Trophoblast cell (in vitro differentiated cells and primary cell): ENCODE results near the gene SOCS4.
"Not testable (repeated sequence)": the region's sequence is repeated elsewhere in the genome, so short reads cannot be mapped to it uniquely, and the experiment has no call there.

Source experiments
- DNase-seq, 2 donors: peaks; one replicate each; pipeline ENCODE4 v3.0.0-alpha.2; 2016
- H2AFZ ChIP-seq: 2 replicates; pipeline ENCODE4 v1.6.1; 2013; ENCODE audit warnings: low read length, moderate library complexity, mild to moderate bottlenecking; ENCODE audit not compliant: insufficient read depth, poor library complexity
- H2AK5ac ChIP-seq: 2 replicates; pipeline ENCODE4 v1.6.1; 2013; ENCODE audit warnings: mild to moderate bottlenecking, low read length
- H2BK120ac ChIP-seq: 2 replicates; pipeline ENCODE4 v1.6.1; 2013; ENCODE audit warnings: low read length, mild to moderate bottlenecking, moderate library complexity; ENCODE audit not compliant: insufficient read depth, poor library complexity
- H2BK12ac ChIP-seq: 2 replicates; pipeline ENCODE4 v1.6.1; 2013; ENCODE audit warnings: mild to moderate bottlenecking, low read length, moderate library complexity
- H2BK5ac ChIP-seq: 2 replicates; pipeline ENCODE4 v1.6.1; 2013; ENCODE audit warnings: low read length, low read depth, moderate library complexity, mild to moderate bottlenecking; ENCODE audit not compliant: poor library complexity
- H3K14ac ChIP-seq: 2 replicates; pipeline ENCODE4 v1.6.1; 2013; ENCODE audit warnings: mild to moderate bottlenecking, low read length
- H3K18ac ChIP-seq: 2 replicates; pipeline ENCODE4 v1.6.1; 2013; ENCODE audit warnings: mild to moderate bottlenecking, low read length
- H3K23ac ChIP-seq: 2 replicates; pipeline ENCODE4 v1.6.1; 2013; ENCODE audit warnings: low read length
- H3K27ac ChIP-seq: 2 replicates; pipeline ENCODE4 v1.5.1; 2013; ENCODE audit warnings: low read depth, mild to moderate bottlenecking, inconsistent platforms, low read length, moderate library complexity
- H3K27me3 ChIP-seq: 2 replicates; pipeline ENCODE4 v1.6.1; 2013; ENCODE audit warnings: inconsistent platforms, mild to moderate bottlenecking, low read length, moderate library complexity; ENCODE audit not compliant: insufficient read depth
- H3K36me3 ChIP-seq, 2 experiments: 1 replicate in 1 of 2; 2 replicates in 1 of 2; pipeline ENCODE4 v1.6.1; 2013; ENCODE audit warnings: low read length in 2 of 2, mild to moderate bottlenecking in 2 of 2, moderate library complexity in 1 of 2; ENCODE audit not compliant: insufficient read depth in 2 of 2, control insufficient read depth in 1 of 2
- H3K4ac ChIP-seq: 2 replicates; pipeline ENCODE4 v1.6.1; 2013; ENCODE audit warnings: low read depth, mild to moderate bottlenecking, low read length, moderate library complexity
- H3K4me1 ChIP-seq, 2 experiments: 1 replicate in 1 of 2; 2 replicates in 1 of 2; pipeline ENCODE4 v1.6.1; 2013; ENCODE audit warnings: low read length in 2 of 2, mild to moderate bottlenecking in 2 of 2, moderate library complexity in 1 of 2; ENCODE audit not compliant: insufficient read depth in 2 of 2, control insufficient read depth in 1 of 2
- H3K4me2 ChIP-seq: 2 replicates; pipeline ENCODE4 v1.6.1; 2013; ENCODE audit warnings: inconsistent platforms, mild to moderate bottlenecking, low read length, moderate library complexity
- H3K4me3 ChIP-seq: 2 replicates; pipeline ENCODE4 v1.5.1; 2013; ENCODE audit warnings: mild to moderate bottlenecking, low read depth, low read length, inconsistent platforms
- H3K79me1 ChIP-seq: one replicate; pipeline ENCODE4 v1.6.1; 2013; ENCODE audit warnings: low read length
- H3K79me2 ChIP-seq: 2 replicates; pipeline ENCODE4 v1.6.1; 2013; ENCODE audit warnings: low read length, mild to moderate bottlenecking; ENCODE audit not compliant: control insufficient read depth, insufficient read depth, poor library complexity
- H3K9ac ChIP-seq: 2 replicates; pipeline ENCODE4 v1.6.1; 2013; ENCODE audit warnings: mild to moderate bottlenecking, low read length
- H3K9me3 ChIP-seq: 2 replicates; pipeline ENCODE4 v1.6.1; 2013; ENCODE audit warnings: low read depth, mild to moderate bottlenecking, control low read depth, inconsistent platforms, low read length; ENCODE audit not compliant: insufficient read depth
- H4K12ac ChIP-seq: 2 replicates; pipeline ENCODE4 v1.6.1; 2013; ENCODE audit warnings: low read depth, mild to moderate bottlenecking, low read length, moderate library complexity
- H4K8ac ChIP-seq: 2 replicates; pipeline ENCODE4 v1.6.1; 2013; ENCODE audit warnings: low read depth, mild to moderate bottlenecking, low read length, moderate library complexity
- H4K91ac ChIP-seq: one replicate; pipeline ENCODE4 v1.6.1; 2013; ENCODE audit warnings: low read depth, mild to moderate bottlenecking, low read length, moderate library complexity
- WGBS: extraction: QIAGEN DNeasy Blood & Tissue Kit; methylation state at CpG from one replicate; pipeline ENCODE4 v1.1.7; 2013; ENCODE audit warnings: missing lambda C conversion rate; ENCODE audit not compliant: insufficient read length, insufficient coverage; ENCODE audit errors: extremely low coverage; 5-methylcytosine and 5-hydroxymethylcytosine counted together

SOCS4 gene

GRCh38 chr14:55075628-55076175, 48.7 kb downstream of the SOCS4 start:
- H2AFZ ChIP-seq, result no peak overlapping the region
- H2BK5ac ChIP-seq, result no peak overlapping the region
- H4K12ac ChIP-seq, result no peak overlapping the region
- H3K18ac ChIP-seq, result no peak overlapping the region
- H3K27ac ChIP-seq, result no peak overlapping the region
- H3K79me1 ChIP-seq, result no peaks in the 10 kb centered on the region
- no peak overlapping the region for H3K14ac ChIP-seq
- H2BK120ac ChIP-seq, result no peak overlapping the region
- H3K23ac ChIP-seq, result no peak overlapping the region
- H3K4me1 ChIP-seq, result peaks cover 5 to 9% of the 10 kb centered on the region in 2 experiments
- H3K4ac ChIP-seq, result no peak overlapping the region
- no peak overlapping the region for H3K4me3 ChIP-seq
- no peak overlapping the region for H4K91ac ChIP-seq
- no peak overlapping the region for H2AK5ac ChIP-seq
- DNase-seq, result no peak
- H3K36me3 ChIP-seq, result no peaks in the 10 kb centered on the region
- no peak overlapping the region for H4K8ac ChIP-seq
- H3K9me3 ChIP-seq, result no peaks in the 10 kb centered on the region
- no peaks in the 10 kb centered on the region for H3K27me3 ChIP-seq
- no peaks in the 10 kb centered on the region for H3K79me2 ChIP-seq
- WGBS, result no CpG with 5 or more reads among the region's 3 CpGs
- no peak overlapping the region for H3K9ac ChIP-seq
- no peak overlapping the region for H3K4me2 ChIP-seq
- no peak overlapping the region for H2BK12ac ChIP-seq

- peak overlapping the region; percentile 19 for H2AFZ ChIP-seq
- H3K36me3 ChIP-seq, result no peaks in the 10 kb centered on the region
- no peak overlapping the region for H2AK5ac ChIP-seq
- no peak overlapping the region for H2BK120ac ChIP-seq
- no peak overlapping the region for H4K8ac ChIP-seq
- no peak overlapping the region for H4K91ac ChIP-seq
- H2BK12ac ChIP-seq, result peak overlapping the region; percentile 26
- no peaks in the 10 kb centered on the region for H3K9me3 ChIP-seq
- no peaks in the 10 kb centered on the region for H3K79me2 ChIP-seq
- H3K4me1 ChIP-seq, result peaks cover 5 to 9% of the 10 kb centered on the region in 2 experiments
- peak overlapping the region; percentile 34 for H2BK5ac ChIP-seq
- no peak overlapping the region for H3K14ac ChIP-seq
- no CpG with 5 or more reads among the region's 17 CpGs for WGBS
- no peak overlapping the region for H3K4me2 ChIP-seq
- H3K18ac ChIP-seq, result no peak overlapping the region
- no peak overlapping the region for H4K12ac ChIP-seq
- H3K27ac ChIP-seq, result no peak overlapping the region
- H3K23ac ChIP-seq, result no peak overlapping the region
- H3K4me3 ChIP-seq, result no peak overlapping the region
- no peaks in the 10 kb centered on the region for H3K27me3 ChIP-seq
- DNase-seq, result peak; percentile 86 to 94
- no peaks in the 10 kb centered on the region for H3K79me1 ChIP-seq
- H3K9ac ChIP-seq, result no peak overlapping the region
- no peak overlapping the region for H3K4ac ChIP-seq
Measured at GRCh38 chr14:55077170-55078151, 50.4 kb downstream of the SOCS4 start.

- not testable (repeated sequence) for H3K4ac ChIP-seq, H3K36me3 ChIP-seq, H3K14ac ChIP-seq, H3K27me3 ChIP-seq, H3K79me2 ChIP-seq, H4K12ac ChIP-seq, H2BK5ac ChIP-seq, H4K91ac ChIP-seq, H3K9me3 ChIP-seq, H2AK5ac ChIP-seq, H3K79me1 ChIP-seq, H4K8ac ChIP-seq, H3K18ac ChIP-seq, H3K4me3 ChIP-seq, H3K9ac ChIP-seq, H3K4me2 ChIP-seq, DNase-seq, H2AFZ ChIP-seq, H2BK120ac ChIP-seq, H2BK12ac ChIP-seq, H3K27ac ChIP-seq, H3K4me1 ChIP-seq, H3K23ac ChIP-seq
- no CpG with 5 or more reads among the region's 6 CpGs for WGBS
Measured at GRCh38 chr14:55079961-55080360, 52.9 kb downstream of the SOCS4 start.

GRCh38 chr14:55084401-55085059, 57.5 kb downstream of the SOCS4 start:
- H2BK5ac ChIP-seq, result no peak overlapping the region
- H2AFZ ChIP-seq, result no peak overlapping the region
- H4K12ac ChIP-seq, result no peak overlapping the region
- no peaks in the 10 kb centered on the region for H3K36me3 ChIP-seq
- no peaks in the 10 kb centered on the region for H3K79me1 ChIP-seq
- H3K27ac ChIP-seq, result no peak overlapping the region
- no peaks in the 10 kb centered on the region for H3K9me3 ChIP-seq
- no peak overlapping the region for H2AK5ac ChIP-seq
- H2BK120ac ChIP-seq, result no peak overlapping the region
- no peaks in the 10 kb centered on the region for H3K79me2 ChIP-seq
- H3K4me1 ChIP-seq, result no peaks in the 10 kb centered on the region
- no peak overlapping the region for H3K4ac ChIP-seq
- no peaks in the 10 kb centered on the region for H3K27me3 ChIP-seq
- H3K18ac ChIP-seq, result no peak overlapping the region
- no peak overlapping the region for H3K4me3 ChIP-seq
- no peak overlapping the region for H3K4me2 ChIP-seq
- no peak overlapping the region for H4K8ac ChIP-seq
- H3K14ac ChIP-seq, result no peak overlapping the region
- no peak overlapping the region for H2BK12ac ChIP-seq
- H3K23ac ChIP-seq, result no peak overlapping the region
- no peak overlapping the region for H3K9ac ChIP-seq
- no peak overlapping the region for H4K91ac ChIP-seq
- no peak for DNase-seq
